ENCODE results near the gene KLHL22.
"Not testable (repeated sequence)": the region's sequence is repeated elsewhere in the genome, so short reads cannot be mapped to it uniquely, and the experiment has no call there.

KLHL22 gene

GRCh38 chr22:20455709-20456063 is 39.9 kb downstream of the KLHL22 start:
- H3K36me3 ChIP-seq (ENCODE audit: insufficient read depth, low read length), result no peaks in the 10 kb centered on the region
- H3K9ac ChIP-seq (ENCODE audit: low read depth, low read length), result no peak overlapping the region

GRCh38 chr22:20453222-20453621 is 42.4 kb downstream of the KLHL22 start:
- 100% methylated on average over 2 of the region's 3 CpGs for WGBS
- 0 out of 2 replicates have a peak, but pooled peaks cover 4% of the 10 kb centered on the region for H3K4me1 ChIP-seq (ENCODE audit: insufficient read depth, low read length)
- no peaks in the 10 kb centered on the region for H3K27me3 ChIP-seq (ENCODE audit: insufficient read depth, low read length)
- no peak overlapping the region for H3K9ac ChIP-seq (ENCODE audit: low read depth, low read length)
- H3K36me3 ChIP-seq (ENCODE audit: insufficient read depth, low read length), result no peaks in the 10 kb centered on the region
- H3K9me3 ChIP-seq (ENCODE audit: insufficient read depth, low read depth, low read length), result no peaks in the 10 kb centered on the region
- no peak overlapping the region for H3K4me3 ChIP-seq (ENCODE audit: low read length)
- H3K27ac ChIP-seq (ENCODE audit: low read depth, low read length), result no peak overlapping the region

More at GRCh38 chr22:20455709-20456063, 39.9 kb downstream of the KLHL22 start:
- Histone ChIP-seq H3K4me1 (ENCODE audit: insufficient read depth, low read length) (0 out of 2 replicates have a peak, but pooled peaks cover 12% of the 10 kb centered on the region), H3K4me3 (ENCODE audit: low read length) (no peak overlapping the region), H3K9me3 (ENCODE audit: insufficient read depth, low read depth, low read length) (no peaks in the 10 kb centered on the region), H3K27ac (ENCODE audit: low read depth, low read length) (no peak overlapping the region), H3K27me3 (ENCODE audit: insufficient read depth, low read length) (no peaks in the 10 kb centered on the region)
- WGBS, result 88% methylated on average over 8 of the region's 8 CpGs

GRCh38 chr22:20451920-20452319 is 43.7 kb downstream of the KLHL22 start:
- no peak overlapping the region for H3K9ac ChIP-seq (ENCODE audit: low read depth, low read length)
- H3K4me3 ChIP-seq (ENCODE audit: low read length), result no peak overlapping the region
- H3K27me3 ChIP-seq (ENCODE audit: insufficient read depth, low read length), result no peaks in the 10 kb centered on the region
- H3K36me3 ChIP-seq (ENCODE audit: insufficient read depth, low read length), result no peaks in the 10 kb centered on the region
- H3K9me3 ChIP-seq (ENCODE audit: insufficient read depth, low read depth, low read length), result no peaks in the 10 kb centered on the region
- WGBS, result no CpG with 5 or more reads among the region's 2 CpGs
- 0 out of 2 replicates have a peak, but pooled peaks cover 4% of the 10 kb centered on the region for H3K4me1 ChIP-seq (ENCODE audit: insufficient read depth, low read length)
- no peak overlapping the region for H3K27ac ChIP-seq (ENCODE audit: low read depth, low read length)

DNA sequence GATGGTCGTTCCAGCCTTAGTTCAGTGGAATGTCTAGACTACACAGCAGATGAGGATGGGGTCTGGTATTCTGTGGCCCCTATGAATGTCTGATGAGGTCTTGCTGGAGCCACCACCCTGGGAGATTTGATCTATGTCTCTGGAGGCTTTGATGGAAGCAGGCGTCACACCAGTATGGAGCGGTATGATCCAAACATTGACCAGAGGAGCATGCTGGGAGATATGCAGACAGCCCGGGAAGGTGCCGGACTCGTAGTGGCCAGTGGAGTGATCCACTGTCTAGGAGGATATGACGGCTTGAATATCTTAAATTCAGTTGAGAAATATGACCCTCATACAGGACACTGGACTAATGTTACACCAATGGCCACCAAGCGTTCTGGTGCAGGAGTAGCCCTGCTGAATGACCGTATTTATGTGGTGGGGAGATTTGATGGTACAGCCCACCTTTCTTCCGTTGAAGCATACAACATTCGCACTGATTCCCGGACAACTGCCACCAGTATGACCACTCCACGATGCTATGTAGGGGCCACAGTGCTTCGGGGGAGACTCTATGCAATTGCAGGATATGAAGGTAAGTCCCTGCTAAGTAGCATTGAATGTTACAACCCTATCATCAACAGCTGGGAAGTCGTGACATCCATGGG is 44.3 kb downstream of the KLHL22 start:
- H3K27me3 ChIP-seq (ENCODE audit: insufficient read depth, low read length); H3K4me3 ChIP-seq (ENCODE audit: low read length); H3K4me1 ChIP-seq (ENCODE audit: insufficient read depth, low read length); H3K36me3 ChIP-seq (ENCODE audit: insufficient read depth, low read length); H3K9me3 ChIP-seq (ENCODE audit: insufficient read depth, low read depth, low read length); H3K27ac ChIP-seq (ENCODE audit: low read depth, low read length); H3K9ac ChIP-seq (ENCODE audit: low read depth, low read length): not testable (repeated sequence)
- WGBS, result 94% methylated on average over 15 of the region's 15 CpGs

GRCh38 chr22:20450551-20450906 is 45.1 kb downstream of the KLHL22 start:
- Histone ChIP-seq H3K4me1 (ENCODE audit: insufficient read depth, low read length) (no peaks in the 10 kb centered on the region), H3K36me3 (ENCODE audit: insufficient read depth, low read length) (no peaks in the 10 kb centered on the region), H3K27ac (ENCODE audit: low read depth, low read length) (no peak overlapping the region), H3K9ac (ENCODE audit: low read depth, low read length) (no peak overlapping the region), H3K27me3 (ENCODE audit: insufficient read depth, low read length) (no peaks in the 10 kb centered on the region), H3K4me3 (ENCODE audit: low read length) (no peak overlapping the region), H3K9me3 (ENCODE audit: insufficient read depth, low read depth, low read length) (no peaks in the 10 kb centered on the region)
- WGBS, result 93% methylated on average over 1 of the region's 1 CpG

DNA sequence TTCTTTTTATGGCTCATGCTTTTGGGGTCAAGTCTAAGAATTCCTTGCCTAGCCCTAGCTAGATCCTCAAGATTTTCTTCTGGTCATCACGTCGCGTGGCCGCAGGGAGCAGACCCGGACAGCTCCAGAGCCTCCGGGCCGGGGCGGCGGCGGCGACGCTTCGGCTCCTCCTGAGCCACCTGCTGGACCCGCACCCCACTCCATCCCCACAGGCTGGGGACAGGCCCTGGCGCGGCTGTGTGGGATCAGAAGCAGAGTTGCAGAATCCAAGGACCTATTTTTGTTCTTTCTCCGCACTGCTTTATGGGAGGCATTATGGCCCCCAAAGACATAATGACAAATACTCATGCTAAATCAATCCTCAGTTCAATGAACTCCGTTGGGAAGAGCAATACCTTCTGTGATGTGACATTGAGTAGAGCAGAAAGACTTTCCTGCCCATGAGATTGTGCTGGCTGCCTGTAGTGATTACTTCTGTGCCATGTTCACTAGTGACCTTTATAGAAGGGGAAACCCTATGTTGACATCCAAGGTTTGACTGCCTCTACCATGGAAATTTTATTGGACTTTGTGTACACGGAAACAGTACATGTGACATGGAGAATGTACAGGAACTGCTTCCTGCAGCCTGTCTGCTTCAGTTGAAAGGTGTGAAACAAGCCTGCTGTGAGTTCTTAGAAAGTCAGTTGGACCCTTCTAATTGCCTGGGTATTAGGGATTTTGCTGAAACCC is 45.6 kb downstream of the KLHL22 start:
- Histone ChIP-seq H3K4me3 (ENCODE audit: low read length) (no peak overlapping the region), H3K36me3 (ENCODE audit: insufficient read depth, low read length) (no peaks in the 10 kb centered on the region), H3K9me3 (ENCODE audit: insufficient read depth, low read depth, low read length) (no peaks in the 10 kb centered on the region), H3K27ac (ENCODE audit: low read depth, low read length) (no peak overlapping the region), H3K4me1 (ENCODE audit: insufficient read depth, low read length) (no peaks in the 10 kb centered on the region), H3K27me3 (ENCODE audit: insufficient read depth, low read length) (no peaks in the 10 kb centered on the region), H3K9ac (ENCODE audit: low read depth, low read length) (no peak overlapping the region)
- WGBS, result 95% methylated on average over 19 of the region's 19 CpGs

GRCh38 chr22:20448630-20449029 is 47.0 kb downstream of the KLHL22 start:
- H3K4me1 ChIP-seq (ENCODE audit: insufficient read depth, low read length), result no peaks in the 10 kb centered on the region
- H3K36me3 ChIP-seq (ENCODE audit: insufficient read depth, low read length), result no peaks in the 10 kb centered on the region
- no peak overlapping the region for H3K9ac ChIP-seq (ENCODE audit: low read depth, low read length)
- 96% methylated on average over 5 of the region's 5 CpGs for WGBS
- H3K9me3 ChIP-seq (ENCODE audit: insufficient read depth, low read depth, low read length), result no peaks in the 10 kb centered on the region
- H3K4me3 ChIP-seq (ENCODE audit: low read length), result no peak overlapping the region
- H3K27me3 ChIP-seq (ENCODE audit: insufficient read depth, low read length), result no peaks in the 10 kb centered on the region
- no peak overlapping the region for H3K27ac ChIP-seq (ENCODE audit: low read depth, low read length)

DNA sequence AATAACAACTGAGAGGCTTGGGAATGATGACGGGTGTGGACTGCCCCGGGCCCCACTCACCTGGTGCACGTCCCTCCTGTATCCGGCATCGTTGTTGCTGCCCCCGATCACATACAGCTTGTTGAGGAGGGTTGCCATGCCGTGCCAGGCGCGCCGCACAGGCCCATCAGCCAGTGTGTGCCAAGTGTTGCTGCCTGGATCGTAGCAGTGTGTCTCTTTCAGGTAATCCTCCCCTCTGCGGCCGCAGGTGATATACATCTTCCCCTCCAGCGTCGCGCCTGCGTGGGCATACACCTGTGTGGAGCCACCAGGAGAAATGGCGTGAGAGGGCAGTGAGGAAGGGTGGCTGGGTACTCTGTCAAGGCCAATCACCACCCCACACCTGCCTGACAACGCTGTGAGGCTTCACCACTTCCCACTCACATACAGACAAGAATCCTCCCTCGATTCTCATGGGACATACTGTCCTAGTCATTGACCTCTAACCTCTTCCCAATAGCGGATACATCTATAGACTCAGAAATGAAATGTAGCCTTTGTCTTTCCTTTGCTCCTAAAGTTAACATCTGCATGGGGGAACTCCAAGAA is 49.1 kb downstream of the KLHL22 start:
- H3K4me3 ChIP-seq (ENCODE audit: low read length), result no peak overlapping the region
- 96% methylated on average over 21 of the region's 21 CpGs for WGBS
- H3K27ac ChIP-seq (ENCODE audit: low read depth, low read length), result no peak overlapping the region

GRCh38 chr22:20444325-20444724 is 51.3 kb downstream of the KLHL22 start:
- WGBS, result 95% methylated on average over 4 of the region's 4 CpGs
- H3K36me3 ChIP-seq (ENCODE audit: insufficient read depth, low read length), result no peaks in the 10 kb centered on the region
- no peak overlapping the region for H3K9ac ChIP-seq (ENCODE audit: low read depth, low read length)
- no peaks in the 10 kb centered on the region for H3K9me3 ChIP-seq (ENCODE audit: insufficient read depth, low read depth, low read length)
- no peak overlapping the region for H3K4me3 ChIP-seq (ENCODE audit: low read length)
- H3K27me3 ChIP-seq (ENCODE audit: insufficient read depth, low read length), result peaks cover 7% of the 10 kb centered on the region; the same call in 1 of the 2 replicates
- no peak overlapping the region for H3K27ac ChIP-seq (ENCODE audit: low read depth, low read length)
- no peaks in the 10 kb centered on the region for H3K4me1 ChIP-seq (ENCODE audit: insufficient read depth, low read length)

More for the DNA sequence above, 49.1 kb downstream of the KLHL22 start:
- Histone ChIP-seq H3K36me3 (ENCODE audit: insufficient read depth, low read length) (no peaks in the 10 kb centered on the region), H3K9me3 (ENCODE audit: insufficient read depth, low read depth, low read length) (no peaks in the 10 kb centered on the region), H3K4me1 (ENCODE audit: insufficient read depth, low read length) (no peaks in the 10 kb centered on the region), H3K9ac (ENCODE audit: low read depth, low read length) (no peak overlapping the region), H3K27me3 (ENCODE audit: insufficient read depth, low read length) (no peaks in the 10 kb centered on the region)

DNA sequence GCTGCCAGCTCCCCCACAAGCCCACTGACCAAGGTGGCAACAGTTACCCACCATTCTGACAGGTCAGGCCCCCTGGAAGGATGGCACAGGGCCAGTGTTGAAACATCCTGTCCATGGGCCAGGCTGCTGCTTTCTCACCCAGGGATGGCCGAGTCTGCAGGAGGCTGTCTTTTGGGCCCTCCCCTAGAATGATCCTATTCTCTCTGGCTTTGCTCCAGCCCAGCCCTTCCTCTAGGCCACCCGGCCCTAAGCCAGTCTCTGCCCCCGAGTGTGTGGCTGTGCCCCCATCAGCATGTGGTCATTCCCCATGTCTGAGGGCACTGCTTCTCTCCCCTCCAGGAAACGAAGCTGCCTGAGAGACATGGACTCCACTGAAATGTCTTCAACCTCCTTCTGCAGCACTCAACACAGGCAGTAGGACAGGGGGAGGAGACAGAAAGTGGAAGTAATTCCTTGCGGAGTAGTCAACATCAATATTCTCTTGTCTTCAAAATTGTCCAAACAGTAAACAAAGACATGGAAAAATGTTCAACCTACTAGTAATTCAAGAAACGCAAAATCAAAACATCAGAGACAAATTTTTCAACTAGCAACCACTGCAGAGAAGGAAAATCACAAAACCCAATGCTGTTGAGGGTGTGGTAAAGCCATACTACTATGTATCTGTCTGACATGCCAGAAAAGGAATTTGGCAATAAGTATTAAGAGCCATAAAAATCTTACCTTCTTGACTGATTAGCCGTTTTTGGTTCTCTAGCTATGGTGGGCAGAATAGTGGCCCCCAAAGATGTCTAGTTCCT is 52.9 kb downstream of the KLHL22 start:
- Histone ChIP-seq H3K4me3 (ENCODE audit: low read length) (no peak overlapping the region), H3K4me1 (ENCODE audit: insufficient read depth, low read length) (no peaks in the 10 kb centered on the region), H3K27ac (ENCODE audit: low read depth, low read length) (no peak overlapping the region), H3K9ac (ENCODE audit: low read depth, low read length) (no peak overlapping the region), H3K9me3 (ENCODE audit: insufficient read depth, low read depth, low read length) (no peaks in the 10 kb centered on the region), H3K27me3 (ENCODE audit: insufficient read depth, low read length) (peaks cover 22% of the 10 kb centered on the region), H3K36me3 (ENCODE audit: insufficient read depth, low read length) (no peaks in the 10 kb centered on the region)
- WGBS, result 95% methylated on average over 7 of the region's 7 CpGs

Measured in HUES64 (cell line).